Activated CD8-positive, alpha-beta memory T cell treated with anti-CD3 and anti-CD28 coated beads for 24 hours (primary cell): ENCODE data around the gene AKT1.

Source experiments
- DNase-seq: peaks from one replicate; pipeline ENCODE4 v3.0.0-alpha.2; 2020

AKT1 gene

GRCh38 chr14:104784846-104785707, 10.5 kb downstream of the AKT1 start:
- DNase-seq, result no peak

DNA sequence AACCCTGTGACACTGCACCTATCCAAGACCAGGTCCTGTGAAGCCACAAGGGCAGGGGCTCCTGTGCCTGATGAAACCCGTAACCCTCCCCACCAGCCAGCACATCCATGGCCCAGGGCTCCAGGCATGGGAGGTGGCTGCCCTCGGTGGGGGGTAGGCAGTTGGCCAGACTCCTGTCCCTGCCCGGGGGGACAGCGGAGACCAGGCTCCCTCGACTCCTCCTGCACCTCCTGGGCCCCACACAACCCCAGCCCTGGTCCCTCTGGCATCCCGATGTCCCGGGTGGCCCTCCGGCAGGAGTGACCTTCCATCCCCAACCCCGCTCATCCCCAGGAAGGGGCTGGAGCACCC, 11.4 kb downstream of the AKT1 start:
- DNase-seq, result no peak

GRCh38 chr14:104783484-104784217, 11.9 kb downstream of the AKT1 start:
- DNase-seq, result no peak

DNA sequence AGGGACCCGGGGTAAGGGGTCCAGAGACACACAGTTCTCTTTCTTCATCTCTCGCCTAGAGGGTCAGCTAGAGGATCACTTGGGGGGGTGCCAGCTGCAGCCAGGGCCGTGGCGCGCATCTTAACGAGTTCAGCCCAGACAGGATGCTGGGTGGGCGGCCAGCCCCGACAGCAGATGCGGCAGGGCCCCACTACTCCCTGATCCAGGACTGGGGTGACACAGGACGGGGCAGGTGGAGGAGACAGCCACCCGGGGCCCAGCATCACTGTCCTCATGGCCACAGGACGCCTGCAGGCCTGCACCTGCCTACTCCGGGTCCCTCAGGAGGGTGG, 12.8 kb downstream of the AKT1 start:
- no peak for DNase-seq

- DNase-seq, result no peak
Observed at GRCh38 chr14:104782086-104782807, 13.3 kb downstream of the AKT1 start.

DNA sequence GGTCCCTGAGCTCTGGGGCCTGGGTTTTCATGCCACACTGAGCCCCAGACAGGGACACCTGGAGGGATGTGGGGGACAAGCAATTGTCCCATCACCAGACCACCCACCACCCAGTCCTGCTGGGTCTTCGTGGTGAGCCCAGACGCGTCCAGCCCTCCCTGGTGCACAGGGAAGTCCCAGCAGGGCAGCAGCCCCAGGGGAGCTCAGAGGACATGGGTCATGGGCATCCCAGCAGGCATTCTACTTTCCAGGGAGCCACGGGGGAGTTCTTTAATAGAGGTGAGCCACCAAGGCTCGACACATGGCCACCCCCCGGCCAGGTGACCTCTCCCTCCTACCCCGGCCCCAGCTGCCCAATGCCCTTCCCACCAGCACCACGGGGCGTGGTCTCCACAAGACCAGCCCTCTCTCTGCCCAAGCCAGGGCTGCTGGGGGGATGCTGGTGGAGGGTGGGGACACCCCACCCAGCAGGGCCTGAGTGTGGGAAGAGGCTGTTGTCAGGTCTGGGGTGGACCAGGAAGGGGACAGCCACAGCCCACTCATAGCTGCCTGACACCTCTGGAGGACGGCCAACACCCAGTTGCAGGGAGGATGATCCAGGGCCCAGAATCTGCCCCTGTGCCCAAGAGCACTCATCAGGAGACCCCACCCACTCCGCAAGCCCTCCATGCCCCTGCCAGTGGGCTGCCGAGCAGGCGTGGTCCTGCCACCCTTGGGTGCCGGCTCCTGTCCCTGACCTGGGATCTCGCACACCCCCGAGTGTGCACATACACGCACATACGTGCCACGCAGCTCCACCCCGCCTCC, 14.1 kb downstream of the AKT1 start:
- no peak for DNase-seq

GRCh38 chr14:104780513-104781030, 15.0 kb downstream of the AKT1 start:
- DNase-seq, result no peak

GRCh38 chr14:104779776-104780512, 15.6 kb downstream of the AKT1 start:
- no peak for DNase-seq

- no peak for DNase-seq
Observed at GRCh38 chr14:104778694-104779331, 16.7 kb downstream of the AKT1 start.

DNA sequence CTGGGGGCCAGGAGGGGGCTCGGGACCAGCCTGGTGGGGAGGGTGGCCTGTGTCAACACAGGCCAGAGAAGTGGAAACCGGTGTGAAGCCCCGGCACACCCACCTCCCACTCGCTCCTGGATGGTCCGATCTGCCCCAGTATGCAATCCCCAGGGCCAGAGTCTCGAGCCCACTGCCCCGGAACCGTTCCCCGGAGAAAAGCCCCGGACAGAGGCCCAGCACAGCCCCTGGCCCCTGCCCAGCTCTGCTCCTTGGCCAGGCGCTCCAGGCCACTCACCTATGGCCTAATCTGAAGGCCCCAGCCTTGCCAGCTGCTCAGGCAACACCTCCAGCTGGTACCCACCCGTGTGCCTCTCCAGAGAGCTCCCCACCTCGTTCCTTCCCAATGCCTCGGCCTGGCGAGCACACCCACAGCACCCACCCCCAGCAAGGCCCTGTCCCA, 17.7 kb downstream of the AKT1 start:
- DNase-seq, result no peak

DNA sequence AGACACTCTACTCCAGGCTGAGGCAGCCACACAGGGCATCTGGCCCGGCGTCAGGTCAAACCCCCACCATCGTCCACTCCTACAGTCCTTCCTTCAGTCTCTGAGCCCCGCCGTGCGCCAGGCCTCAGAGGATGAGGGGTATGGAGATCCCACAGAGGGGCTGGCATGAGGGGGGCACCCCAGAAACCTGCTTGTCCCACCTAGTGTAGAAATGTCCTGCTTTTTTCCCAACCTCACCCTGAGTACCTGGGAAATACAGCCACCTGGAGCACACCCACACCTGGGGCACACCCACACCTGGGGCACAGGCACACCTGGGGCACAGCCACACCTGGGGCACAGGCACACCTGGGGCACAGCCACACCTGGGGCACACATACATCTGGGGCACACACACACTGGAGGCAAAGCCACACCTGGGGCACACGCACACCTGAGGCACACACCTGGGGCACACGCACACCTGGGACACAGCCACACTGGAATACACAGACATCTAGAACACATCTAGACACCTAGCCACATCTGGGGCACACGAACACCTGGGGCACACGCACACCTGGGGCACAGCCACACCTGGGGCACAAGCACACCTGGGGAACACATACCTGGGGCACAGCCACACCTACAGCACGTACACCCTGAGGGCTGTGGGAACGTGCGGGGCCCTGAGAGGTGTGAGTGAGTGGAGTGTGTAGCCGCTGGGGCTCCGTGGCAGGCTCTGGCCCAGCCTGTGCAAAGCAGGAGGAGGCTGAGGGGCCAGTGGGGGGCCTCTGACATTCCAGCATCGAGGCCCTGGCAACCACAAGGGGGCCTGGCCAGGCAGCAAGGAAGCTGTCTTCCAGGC, 18.4 kb downstream of the AKT1 start:
- no peak for DNase-seq

GRCh38 chr14:104776481-104776880, 19.1 kb downstream of the AKT1 start:
- DNase-seq, result no peak

DNA sequence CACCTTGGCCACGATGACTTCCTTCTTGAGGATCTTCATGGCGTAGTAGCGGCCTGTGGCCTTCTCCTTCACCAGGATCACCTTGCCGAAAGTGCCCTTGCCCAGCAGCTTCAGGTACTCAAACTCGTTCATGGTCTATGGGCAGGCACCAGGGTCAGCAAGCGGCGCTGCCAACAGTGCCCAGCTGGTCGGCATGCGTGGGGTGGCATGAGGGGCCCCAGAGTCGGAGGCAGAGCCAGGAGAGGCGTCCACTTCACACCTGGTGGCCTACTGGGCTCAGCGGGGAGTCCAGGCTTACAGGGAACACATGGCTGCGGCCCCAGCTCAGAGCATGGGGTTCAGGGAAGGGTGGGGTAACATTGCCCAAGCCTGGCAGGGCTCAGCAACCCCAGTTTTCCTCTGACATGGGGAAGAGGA, 20.5 kb downstream of the AKT1 start:
- no peak for DNase-seq

DNA sequence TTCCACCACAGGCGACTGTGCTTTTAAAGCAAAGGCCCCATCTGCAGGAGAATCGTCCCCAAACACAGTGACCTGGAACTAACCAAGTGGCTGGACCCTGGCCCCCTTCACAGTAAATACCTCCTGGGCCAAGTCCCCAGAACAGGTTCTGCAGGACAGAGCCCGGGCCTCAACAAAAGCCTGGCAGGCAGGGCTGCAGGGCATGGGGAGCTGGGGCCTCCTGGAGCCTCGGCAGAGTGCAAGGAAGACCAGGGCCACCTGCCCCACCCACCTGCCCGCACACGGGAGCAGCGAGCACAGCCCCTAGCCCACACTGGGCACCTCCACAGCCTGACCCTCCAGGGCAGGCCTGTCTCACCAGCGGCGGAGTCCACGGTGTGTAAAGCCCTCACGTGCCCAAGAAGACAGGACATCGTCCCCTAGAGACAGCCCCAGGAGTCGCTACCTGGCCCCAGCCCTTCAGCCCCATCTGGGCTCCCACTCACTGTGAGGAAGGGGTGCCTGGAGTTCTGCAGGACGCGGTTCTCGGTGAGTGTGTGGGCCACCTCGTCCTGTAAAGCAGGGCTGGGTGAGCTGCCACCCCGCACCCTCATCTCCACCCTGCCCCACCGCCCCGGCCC, 21.0 kb downstream of the AKT1 start:
- DNase-seq, result no peak

DNA sequence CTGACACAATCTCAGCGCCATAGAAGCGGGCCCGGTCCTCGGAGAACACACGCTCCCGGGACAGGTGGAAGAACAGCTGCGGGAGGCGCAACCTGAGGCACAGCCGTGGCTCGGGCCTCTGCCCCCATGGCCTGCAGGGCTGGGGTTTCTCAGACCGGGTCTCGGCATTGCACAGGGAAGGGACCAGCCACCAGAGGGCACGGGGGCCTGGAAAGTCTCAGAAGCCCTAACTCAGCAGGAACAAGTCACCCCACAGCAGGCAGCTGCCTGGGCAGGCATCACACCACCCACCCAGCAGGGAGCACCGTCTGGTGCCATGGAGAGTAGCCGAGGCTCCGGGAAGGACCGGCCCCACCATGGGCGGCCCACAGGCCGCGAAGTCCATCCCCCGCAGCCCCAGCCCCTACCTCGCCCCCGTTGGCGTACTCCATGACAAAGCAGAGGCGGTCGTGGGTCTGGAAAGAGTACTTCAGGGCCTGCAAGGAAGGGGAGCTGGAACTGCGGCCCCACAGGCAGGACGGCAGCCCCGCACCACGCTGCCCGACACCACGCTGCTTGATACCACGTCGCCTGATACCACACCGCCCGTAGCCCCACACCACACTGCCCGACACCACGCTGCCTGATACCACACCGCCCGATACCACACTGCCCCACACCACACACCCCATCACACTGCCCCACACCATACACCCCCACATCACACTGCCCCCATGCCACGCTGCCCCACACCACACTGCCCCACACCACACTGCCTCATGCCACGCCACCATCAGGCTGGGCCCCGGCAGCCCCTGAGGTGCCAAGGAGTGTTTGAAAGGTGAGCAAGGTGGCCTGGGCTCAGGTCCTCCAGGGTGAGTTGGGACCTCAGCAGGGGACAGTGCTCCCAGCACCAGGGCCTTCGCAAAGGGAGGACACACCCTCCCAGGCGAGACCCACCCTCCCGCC, 21.8 kb downstream of the AKT1 start:
- DNase-seq, result no peak

DNA sequence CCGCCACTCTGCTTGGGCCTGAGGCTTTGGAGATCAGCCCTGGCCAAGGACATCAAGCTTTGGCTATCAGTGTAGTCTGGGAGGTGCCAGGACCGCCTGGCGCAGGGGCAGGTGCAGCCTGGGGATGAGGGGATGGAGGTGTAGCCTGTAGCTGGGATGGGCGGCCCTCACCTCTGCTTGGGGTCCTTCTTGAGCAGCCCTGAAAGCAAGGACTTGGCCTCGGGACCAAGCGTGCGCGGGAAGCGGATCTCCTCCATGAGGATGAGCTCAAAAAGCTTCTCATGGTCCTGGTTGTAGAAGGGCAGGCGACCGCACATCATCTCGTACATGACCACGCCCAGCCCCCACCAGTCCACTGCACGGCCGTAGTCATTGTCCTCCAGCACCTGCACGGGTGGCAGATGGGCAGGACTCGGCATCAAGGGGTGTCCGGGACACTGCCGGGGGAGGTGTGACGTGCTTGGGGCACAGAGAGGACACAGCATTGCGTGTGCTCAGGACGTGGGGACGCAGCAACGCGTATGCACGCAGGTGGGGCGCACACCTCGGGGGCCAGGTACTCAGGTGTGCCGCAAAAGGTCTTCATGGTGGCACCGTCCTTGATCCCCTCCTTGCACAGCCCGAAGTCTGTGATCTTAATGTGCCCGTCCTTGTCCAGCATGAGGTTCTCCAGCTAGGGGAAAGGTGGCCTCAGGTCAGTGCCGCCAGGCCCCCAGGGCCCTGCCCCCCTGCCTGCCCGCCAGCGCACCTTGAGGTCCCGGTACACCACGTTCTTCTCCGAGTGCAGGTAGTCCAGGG, 22.6 kb downstream of the AKT1 start:
- no peak for DNase-seq

- no peak for DNase-seq
Observed at GRCh38 chr14:104771918-104772706, 23.4 kb downstream of the AKT1 start.
